Panc1 (cell line): ENCODE results near the gene SLC2A11. TPM values are rescaled to one million over a fixed set of nuclear protein-coding genes. Genes with fewer than 3 reads are reported as not detected.

Experiments used
- ATAC-seq: fragments of 200-7000 bp; cut with Tn5 transposase; 2 replicates; pipeline ENCODE4 v1.9.1; 2020; ENCODE audit warnings: mild to moderate bottlenecking, moderate library complexity
- BruUV-seq: library from RNA; stranded (reverse); fragments of 400-500 nt; replicated peaks from 2 replicates; lab custom pipeline; 2021; lab: Mats Ljungman, UMichigan
- CTCF ChIA-PET: fragments of 300-600 bp; sonication (Branson Sonifier 250); formaldehyde crosslinking; loops from one replicate; lab custom pipeline; 2022; ENCODE audit warnings: antibody characterized with exemption; lab: Charles Lee
- POLR2A ChIA-PET: fragments of 300-600 bp; sonication (Branson Sonifier 250); formaldehyde crosslinking; loops from one replicate; lab custom pipeline; 2022; ENCODE audit warnings: antibody characterized with exemption; lab: Charles Lee
- DNase-seq: peaks from one replicate; pipeline ENCODE4 v3.0.0-alpha.2; 2010; ENCODE audit warnings: low read depth, low spot score
- H3K27ac ChIP-seq: 2 replicates; pipeline ENCODE4 v1.5.1; 2011; ENCODE audit warnings: mild to moderate bottlenecking, low read length, inconsistent platforms
- H3K27me3 ChIP-seq: fragments of 200-500 bp; sonication (Bioruptor generic); 2 replicates; pipeline ENCODE4 v1.6.0; 2014; ENCODE audit warnings: low read length, inconsistent platforms; ENCODE audit not compliant: control insufficient read depth, insufficient read depth
- H3K36me3 ChIP-seq: fragments of 200-500 bp; sonication (Bioruptor generic); 2 replicates; pipeline ENCODE4 v1.5.1; 2014; ENCODE audit warnings: inconsistent platforms, mild to moderate bottlenecking, low read length, moderate library complexity; ENCODE audit not compliant: control insufficient read depth, insufficient read depth
- H3K4me1 ChIP-seq: 2 replicates; pipeline ENCODE4 v1.5.1; 2011; ENCODE audit warnings: inconsistent platforms, mild to moderate bottlenecking, low read length, moderate library complexity; ENCODE audit not compliant: control insufficient read depth, insufficient read depth
- H3K4me3 ChIP-seq, 2 experiments: 2 replicates each; pipeline ENCODE4 v1.5.1; 2011 to 2012; ENCODE audit warnings: low read depth in 2 of 2, low read length in 2 of 2, mild to moderate bottlenecking in 2 of 2, inconsistent platforms in 1 of 2, moderate library complexity in 1 of 2
- H3K9me3 ChIP-seq: fragments of 200-500 bp; sonication (Bioruptor generic); 2 replicates; pipeline ENCODE4 v1.5.1; 2014; ENCODE audit warnings: low read depth, mild to moderate bottlenecking, inconsistent platforms, low read length, moderate library complexity; ENCODE audit not compliant: control insufficient read depth, insufficient read depth
- POLR2AphosphoS5 ChIP-seq: IDR thresholded peaks from 2 replicates; pipeline ENCODE4 v1.6.1; 2012; ENCODE audit warnings: mild to moderate bottlenecking, low read depth, low read length, moderate library complexity
- SIN3A ChIP-seq: IDR thresholded peaks from 2 replicates; pipeline ENCODE4 v1.6.1; 2012; ENCODE audit warnings: low read depth, mild to moderate bottlenecking, low read length, moderate library complexity, borderline replicate concordance; ENCODE audit not compliant: insufficient read depth
- TCF7L2 ChIP-seq: IDR thresholded peaks from 2 replicates; pipeline ENCODE4 v1.6.1; 2011; ENCODE audit warnings: mild to moderate bottlenecking, low read depth, low read length, inconsistent platforms
- in situ Hi-C: cut with HindIII; loops from 2 replicates; pipeline ENCODE4 v1.10.0; 2016; ENCODE audit warnings: low sequenced_read_pairs, low pct_unique_long_range_greater_than_20kb
- intact Hi-C: fragments of 100-400 bp; cut with micrococcal nuclease; formaldehyde crosslinking; loops from one replicate; pipeline ENCODE4 v1.10.0; 2022; ENCODE audit not compliant: unreplicated experiment
- total RNA-seq: library from RNA; stranded (reverse); gene quantifications from one replicate; pipeline ENCODE4 v1.2.1, GENCODE V29; 2021; ENCODE audit not compliant: unreplicated experiment
- TF ChIP-seq, protein P1 (sequence below), 2 experiments: IDR thresholded peaks; 2 replicates each; pipeline ENCODE4 v1.6.1; 2011 to 2012; ENCODE audit warnings: low read depth in 2 of 2, control low read depth in 1 of 2, low read length in 1 of 2, mild to moderate bottlenecking in 1 of 2, moderate library complexity in 1 of 2; ENCODE audit not compliant: insufficient read depth in 1 of 2
- TF ChIP-seq, protein P2 (sequence below): fragments of 450-650 bp; IDR thresholded peaks from 2 replicates; pipeline ENCODE4 v1.5.1; 2017; ENCODE audit warnings: mild to moderate bottlenecking

Gene SLC2A11
- total RNA-seq, 1 experiment from 2014 or later, result 33.8 TPM

DNA sequence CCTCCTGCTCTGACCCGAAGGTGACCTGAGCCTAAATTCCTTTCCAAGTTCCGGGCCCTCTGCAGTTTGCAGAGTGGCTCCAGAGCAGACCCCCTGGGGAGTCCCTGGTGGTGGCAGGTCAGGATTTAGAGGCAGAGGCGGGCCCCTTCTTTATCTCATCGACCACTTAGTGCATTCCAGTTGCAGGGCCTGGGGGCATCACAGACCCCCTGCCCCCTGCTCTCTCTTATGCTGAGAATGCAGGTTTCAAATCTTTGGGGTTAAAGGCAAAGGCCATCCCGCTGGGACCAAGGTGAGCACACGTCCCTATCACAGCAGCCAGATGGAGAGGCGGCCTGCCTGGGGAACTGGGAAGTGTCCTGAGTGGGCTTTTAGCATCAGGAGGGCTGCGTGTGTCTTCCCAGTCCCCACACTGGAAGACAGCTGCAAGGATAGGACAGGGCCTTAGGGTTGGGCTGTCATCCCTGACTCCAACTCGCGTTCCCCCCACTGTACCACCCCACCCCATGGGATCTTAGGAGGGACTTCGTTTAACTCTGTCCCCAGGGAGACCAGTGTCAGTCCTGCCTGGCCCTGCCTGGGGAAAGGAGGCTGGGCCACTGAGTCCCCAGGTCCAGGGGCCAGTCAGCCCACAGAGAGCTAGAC lies 30.2 kb upstream of the SLC2A11 start:
- H3K4me3 ChIP-seq, result no peak overlapping the region
- no peaks in the 10 kb centered on the region for H3K36me3 ChIP-seq
- no peak for TF ChIP-seq TCF7L2
- TF ChIP-seq, protein P1, sequence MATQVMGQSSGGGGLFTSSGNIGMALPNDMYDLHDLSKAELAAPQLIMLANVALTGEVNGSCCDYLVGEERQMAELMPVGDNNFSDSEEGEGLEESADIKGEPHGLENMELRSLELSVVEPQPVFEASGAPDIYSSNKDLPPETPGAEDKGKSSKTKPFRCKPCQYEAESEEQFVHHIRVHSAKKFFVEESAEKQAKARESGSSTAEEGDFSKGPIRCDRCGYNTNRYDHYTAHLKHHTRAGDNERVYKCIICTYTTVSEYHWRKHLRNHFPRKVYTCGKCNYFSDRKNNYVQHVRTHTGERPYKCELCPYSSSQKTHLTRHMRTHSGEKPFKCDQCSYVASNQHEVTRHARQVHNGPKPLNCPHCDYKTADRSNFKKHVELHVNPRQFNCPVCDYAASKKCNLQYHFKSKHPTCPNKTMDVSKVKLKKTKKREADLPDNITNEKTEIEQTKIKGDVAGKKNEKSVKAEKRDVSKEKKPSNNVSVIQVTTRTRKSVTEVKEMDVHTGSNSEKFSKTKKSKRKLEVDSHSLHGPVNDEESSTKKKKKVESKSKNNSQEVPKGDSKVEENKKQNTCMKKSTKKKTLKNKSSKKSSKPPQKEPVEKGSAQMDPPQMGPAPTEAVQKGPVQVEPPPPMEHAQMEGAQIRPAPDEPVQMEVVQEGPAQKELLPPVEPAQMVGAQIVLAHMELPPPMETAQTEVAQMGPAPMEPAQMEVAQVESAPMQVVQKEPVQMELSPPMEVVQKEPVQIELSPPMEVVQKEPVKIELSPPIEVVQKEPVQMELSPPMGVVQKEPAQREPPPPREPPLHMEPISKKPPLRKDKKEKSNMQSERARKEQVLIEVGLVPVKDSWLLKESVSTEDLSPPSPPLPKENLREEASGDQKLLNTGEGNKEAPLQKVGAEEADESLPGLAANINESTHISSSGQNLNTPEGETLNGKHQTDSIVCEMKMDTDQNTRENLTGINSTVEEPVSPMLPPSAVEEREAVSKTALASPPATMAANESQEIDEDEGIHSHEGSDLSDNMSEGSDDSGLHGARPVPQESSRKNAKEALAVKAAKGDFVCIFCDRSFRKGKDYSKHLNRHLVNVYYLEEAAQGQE (IDR thresholded peaks at IDR 0.05; ENCODE audit: insufficient read depth in 1 of 2, low read depth in 2 of 2, low read length in 1 of 2), result no peak
- no peak for TF ChIP-seq POLR2AphosphoS5
- TF ChIP-seq, protein P2, sequence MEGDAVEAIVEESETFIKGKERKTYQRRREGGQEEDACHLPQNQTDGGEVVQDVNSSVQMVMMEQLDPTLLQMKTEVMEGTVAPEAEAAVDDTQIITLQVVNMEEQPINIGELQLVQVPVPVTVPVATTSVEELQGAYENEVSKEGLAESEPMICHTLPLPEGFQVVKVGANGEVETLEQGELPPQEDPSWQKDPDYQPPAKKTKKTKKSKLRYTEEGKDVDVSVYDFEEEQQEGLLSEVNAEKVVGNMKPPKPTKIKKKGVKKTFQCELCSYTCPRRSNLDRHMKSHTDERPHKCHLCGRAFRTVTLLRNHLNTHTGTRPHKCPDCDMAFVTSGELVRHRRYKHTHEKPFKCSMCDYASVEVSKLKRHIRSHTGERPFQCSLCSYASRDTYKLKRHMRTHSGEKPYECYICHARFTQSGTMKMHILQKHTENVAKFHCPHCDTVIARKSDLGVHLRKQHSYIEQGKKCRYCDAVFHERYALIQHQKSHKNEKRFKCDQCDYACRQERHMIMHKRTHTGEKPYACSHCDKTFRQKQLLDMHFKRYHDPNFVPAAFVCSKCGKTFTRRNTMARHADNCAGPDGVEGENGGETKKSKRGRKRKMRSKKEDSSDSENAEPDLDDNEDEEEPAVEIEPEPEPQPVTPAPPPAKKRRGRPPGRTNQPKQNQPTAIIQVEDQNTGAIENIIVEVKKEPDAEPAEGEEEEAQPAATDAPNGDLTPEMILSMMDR, result no peak
- TF ChIP-seq SIN3A, result no peak
- H3K4me1 ChIP-seq, result no peaks in the 10 kb centered on the region
- no peaks in the 10 kb centered on the region for H3K9me3 ChIP-seq
- BruUV-seq, result no TSS peak
- no peak overlapping the region for H3K27ac ChIP-seq
- ATAC-seq (no peak), DNase-seq (no peak)
- ChIA-PET CTCF (no interaction called here), POLR2A (no interaction called here)
- H3K27me3 ChIP-seq, result no peaks in the 10 kb centered on the region
- intact Hi-C loops (no loop called here), in situ Hi-C loops (no loop called here)

DNA sequence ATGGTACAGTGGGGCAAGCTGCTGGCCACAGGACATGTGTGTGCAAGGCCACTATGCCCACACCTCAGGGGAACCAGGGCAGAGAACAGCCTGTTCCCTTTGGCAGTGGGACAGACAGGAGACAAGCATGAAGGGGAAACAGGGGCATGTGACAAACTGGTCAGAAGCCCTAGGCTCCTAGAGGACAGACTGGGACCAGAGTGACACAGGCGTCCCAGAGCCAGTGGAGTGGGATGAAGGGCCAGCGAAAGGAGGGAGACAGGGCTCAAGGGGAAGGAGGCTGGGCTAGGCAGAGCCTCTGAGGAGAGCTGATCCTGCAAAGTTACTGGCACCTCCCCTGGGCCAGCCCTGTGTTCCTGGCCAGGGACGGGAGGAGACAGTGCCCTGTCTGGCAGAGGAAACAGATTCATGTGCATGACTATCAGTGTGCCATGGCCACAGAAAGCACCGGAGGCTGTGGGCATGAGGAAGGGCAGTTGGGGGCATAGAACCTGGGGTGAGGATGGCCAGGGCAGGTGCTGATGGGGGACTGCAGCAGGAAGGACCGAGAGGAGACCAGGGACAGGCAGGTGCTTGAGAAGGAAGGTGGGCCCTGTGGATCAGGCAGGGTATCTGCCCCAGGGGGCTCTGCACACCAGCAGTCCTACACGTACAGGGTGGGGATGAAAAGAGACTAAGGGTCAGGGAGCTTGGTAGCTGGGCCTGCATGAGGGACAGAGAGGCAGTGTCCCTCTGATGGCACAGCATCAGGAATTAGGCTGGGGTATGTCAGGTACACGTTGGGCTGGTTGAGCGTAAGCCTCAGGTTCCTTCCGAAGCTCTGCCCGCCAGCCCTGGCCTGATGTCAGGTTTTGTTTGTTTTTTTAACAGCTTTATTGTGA lies 28.6 kb upstream of the SLC2A11 start:
- DNase-seq (no peak), ATAC-seq (no peak)
- BruUV-seq, result TSS peak; percentile 41
- Histone ChIP-seq H3K4me1 (no peaks in the 10 kb centered on the region), H3K36me3 (no peaks in the 10 kb centered on the region), H3K4me3 (no peak overlapping the region), H3K27me3 (no peaks in the 10 kb centered on the region), H3K9me3 (no peaks in the 10 kb centered on the region), H3K27ac (no peak overlapping the region)
- POLR2A ChIA-PET, result no interaction called here
- no peak for TF ChIP-seq TCF7L2
- intact Hi-C loops, result no loop called here
- in situ Hi-C loops, result no loop called here
- CTCF ChIA-PET, result no interaction called here
